ENCODE measurements around the gene SOX1.

SOX1 gene

GRCh38 chr13:112072534-112073244 lies 5.7 kb downstream of the SOX1 start:
- Mint-ChIP-seq H3K36me3 (ENCODE audit: low read depth) (peaks cover 3% of the 10 kb centered on the region), H3K4me1 (ENCODE audit: low read depth) (peaks cover 13% of the 10 kb centered on the region), H3K4me3 (no peak overlapping the region)

GRCh38 chr13:112073245-112074138 lies 6.5 kb downstream of the SOX1 start:
- DNase-seq: no peak
- Mint-ChIP-seq H3K27ac (no peak overlapping the region), H3K4me1 (ENCODE audit: low read depth) (peaks cover 13% of the 10 kb centered on the region), H3K27me3 (peaks cover 73% of the 10 kb centered on the region), H3K36me3 (ENCODE audit: low read depth) (peaks cover 3% of the 10 kb centered on the region), H3K9me3 (peaks cover 19% of the 10 kb centered on the region), H3K4me3 (no peak overlapping the region)

More at GRCh38 chr13:112072534-112073244, 5.7 kb downstream of the SOX1 start:
- peaks cover 19% of the 10 kb centered on the region for H3K9me3 Mint-ChIP-seq
- no peak overlapping the region for H3K27ac Mint-ChIP-seq
- H3K27me3 Mint-ChIP-seq: peaks cover 73% of the 10 kb centered on the region
- no peak for DNase-seq

- no peak overlapping the region for H3K4me3 Mint-ChIP-seq
- H3K36me3 Mint-ChIP-seq (ENCODE audit: low read depth): peaks cover 3% of the 10 kb centered on the region
- peaks cover 68% of the 10 kb centered on the region for H3K27me3 Mint-ChIP-seq
- H3K27ac Mint-ChIP-seq: no peak overlapping the region
- no peak for DNase-seq
- peaks cover 10% of the 10 kb centered on the region for H3K4me1 Mint-ChIP-seq (ENCODE audit: low read depth)
- H3K9me3 Mint-ChIP-seq: peaks cover 14% of the 10 kb centered on the region
Observed at GRCh38 chr13:112074139-112074865, 7.4 kb downstream of the SOX1 start.

GRCh38 chr13:112077729-112078128 lies 10.8 kb downstream of the SOX1 start:
- peaks cover 56% of the 10 kb centered on the region for H3K27me3 Mint-ChIP-seq

GRCh38 chr13:112078216-112078615 lies 11.3 kb downstream of the SOX1 start:
- no peak for DNase-seq
- Mint-ChIP-seq H3K4me1 (ENCODE audit: low read depth) (peaks cover 5% of the 10 kb centered on the region), H3K4me3 (no peak overlapping the region), H3K9me3 (peaks cover 6% of the 10 kb centered on the region), H3K27me3 (peaks cover 57% of the 10 kb centered on the region), H3K27ac (no peak overlapping the region), H3K36me3 (ENCODE audit: low read depth) (no peaks in the 10 kb centered on the region)

More at GRCh38 chr13:112077729-112078128, 10.8 kb downstream of the SOX1 start:
- Mint-ChIP-seq H3K9me3 (peaks cover 3% of the 10 kb centered on the region), H3K36me3 (ENCODE audit: low read depth) (no peaks in the 10 kb centered on the region), H3K4me3 (no peak overlapping the region), H3K27ac (no peak overlapping the region), H3K4me1 (ENCODE audit: low read depth) (peaks cover 6% of the 10 kb centered on the region)
- DNase-seq: no peak

GRCh38 chr13:112078879-112079531 lies 12.1 kb downstream of the SOX1 start:
- no peak overlapping the region for H3K4me3 Mint-ChIP-seq
- no peak overlapping the region for H3K27ac Mint-ChIP-seq
- peaks cover 54% of the 10 kb centered on the region for H3K27me3 Mint-ChIP-seq
- no peak for DNase-seq
- H3K9me3 Mint-ChIP-seq: peaks cover 14% of the 10 kb centered on the region
- peaks cover 2% of the 10 kb centered on the region for H3K4me1 Mint-ChIP-seq (ENCODE audit: low read depth)
- H3K36me3 Mint-ChIP-seq (ENCODE audit: low read depth): no peaks in the 10 kb centered on the region

- H3K36me3 Mint-ChIP-seq (ENCODE audit: low read depth): no peaks in the 10 kb centered on the region
- H3K9me3 Mint-ChIP-seq: peaks cover 21% of the 10 kb centered on the region
- no peak overlapping the region for H3K27ac Mint-ChIP-seq
- no peak overlapping the region for H3K4me3 Mint-ChIP-seq
- no peak for DNase-seq
- H3K27me3 Mint-ChIP-seq: peaks cover 49% of the 10 kb centered on the region
- H3K4me1 Mint-ChIP-seq (ENCODE audit: low read depth): no peaks in the 10 kb centered on the region
Observed at GRCh38 chr13:112079696-112080095, 12.7 kb downstream of the SOX1 start.

GRCh38 chr13:112083971-112084370 lies 17.0 kb downstream of the SOX1 start:
- Mint-ChIP-seq H3K27me3 (peaks cover 55% of the 10 kb centered on the region), H3K36me3 (ENCODE audit: low read depth) (no peaks in the 10 kb centered on the region), H3K27ac (no peak overlapping the region), H3K4me1 (ENCODE audit: low read depth) (no peaks in the 10 kb centered on the region), H3K9me3 (peaks cover 29% of the 10 kb centered on the region), H3K4me3 (no peak overlapping the region)
- DNase-seq: no peak

GRCh38 chr13:112092453-112092852 lies 25.5 kb downstream of the SOX1 start:
- peaks cover 55% of the 10 kb centered on the region for H3K27me3 Mint-ChIP-seq
- no peak overlapping the region for H3K4me3 Mint-ChIP-seq
- H3K4me1 Mint-ChIP-seq (ENCODE audit: low read depth): no peaks in the 10 kb centered on the region
- H3K27ac Mint-ChIP-seq: no peak overlapping the region
- H3K36me3 Mint-ChIP-seq (ENCODE audit: low read depth): no peaks in the 10 kb centered on the region
- no peak for DNase-seq
- H3K9me3 Mint-ChIP-seq: no peaks in the 10 kb centered on the region

GRCh38 chr13:112095354-112095753 lies 28.4 kb downstream of the SOX1 start:
- Mint-ChIP-seq H3K9me3 (no peaks in the 10 kb centered on the region), H3K27me3 (peaks cover 65% of the 10 kb centered on the region), H3K4me1 (ENCODE audit: low read depth) (no peaks in the 10 kb centered on the region), H3K4me3 (no peak overlapping the region), H3K27ac (no peak overlapping the region), H3K36me3 (ENCODE audit: low read depth) (no peaks in the 10 kb centered on the region)
- DNase-seq: no peak

GRCh38 chr13:112096959-112097358 lies 30.0 kb downstream of the SOX1 start:
- no peak overlapping the region for H3K4me3 Mint-ChIP-seq
- DNase-seq: no peak
- no peaks in the 10 kb centered on the region for H3K4me1 Mint-ChIP-seq (ENCODE audit: low read depth)
- peaks cover 73% of the 10 kb centered on the region for H3K27me3 Mint-ChIP-seq
- no peaks in the 10 kb centered on the region for H3K9me3 Mint-ChIP-seq
- no peak overlapping the region for H3K27ac Mint-ChIP-seq
- no peaks in the 10 kb centered on the region for H3K36me3 Mint-ChIP-seq (ENCODE audit: low read depth)

GRCh38 chr13:112097770-112098169 lies 30.8 kb downstream of the SOX1 start:
- Mint-ChIP-seq H3K27me3 (peaks cover 75% of the 10 kb centered on the region), H3K27ac (no peak overlapping the region), H3K36me3 (ENCODE audit: low read depth) (no peaks in the 10 kb centered on the region), H3K9me3 (no peaks in the 10 kb centered on the region), H3K4me1 (ENCODE audit: low read depth) (no peaks in the 10 kb centered on the region), H3K4me3 (no peak overlapping the region)
- no peak for DNase-seq

GRCh38 chr13:112098699-112099098 lies 31.8 kb downstream of the SOX1 start:
- Mint-ChIP-seq H3K4me1 (ENCODE audit: low read depth) (no peaks in the 10 kb centered on the region), H3K36me3 (ENCODE audit: low read depth) (no peaks in the 10 kb centered on the region), H3K27me3 (peaks cover 80% of the 10 kb centered on the region), H3K4me3 (no peak overlapping the region), H3K27ac (no peak overlapping the region), H3K9me3 (no peaks in the 10 kb centered on the region)
- DNase-seq: no peak

- no peaks in the 10 kb centered on the region for H3K36me3 Mint-ChIP-seq (ENCODE audit: low read depth)
- peaks cover 84% of the 10 kb centered on the region for H3K27me3 Mint-ChIP-seq
- H3K9me3 Mint-ChIP-seq: no peaks in the 10 kb centered on the region
- peaks cover 2% of the 10 kb centered on the region for H3K4me1 Mint-ChIP-seq (ENCODE audit: low read depth)
- H3K27ac Mint-ChIP-seq: no peak overlapping the region
- DNase-seq: no peak
- no peak overlapping the region for H3K4me3 Mint-ChIP-seq
Observed at GRCh38 chr13:112101360-112101930, 34.5 kb downstream of the SOX1 start.

All from activated T-cell treated with anti-CD3 and anti-CD28 coated beads, Interleukin-2, amount 50 U/mL, for 24 hours (primary cell).